Fibroblast of pulmonary artery (primary cell): Measurements from ENCODE around the gene MRS2.
"Not testable (repeated sequence)": the region's sequence is repeated elsewhere in the genome, so short reads cannot be mapped to it uniquely, and the experiment has no call there.

Source experiments
- DNase-seq: peaks from one replicate; pipeline ENCODE4 v3.0.0-alpha.2; 2010; ENCODE audit warnings: low read depth
- H3K4me3 ChIP-seq: replicated peaks from 2 replicates; pipeline ENCODE4 v1.5.1; 2011; ENCODE audit warnings: low read depth, mild to moderate bottlenecking, control low read depth, low read length, moderate library complexity
- CTCF ChIP-seq: IDR thresholded peaks from 2 replicates; pipeline ENCODE4 v1.5.1; 2011; ENCODE audit warnings: mild to moderate bottlenecking, control low read depth, low read length, inconsistent platforms; ENCODE audit errors: missing control alignments

Gene MRS2

DNA sequence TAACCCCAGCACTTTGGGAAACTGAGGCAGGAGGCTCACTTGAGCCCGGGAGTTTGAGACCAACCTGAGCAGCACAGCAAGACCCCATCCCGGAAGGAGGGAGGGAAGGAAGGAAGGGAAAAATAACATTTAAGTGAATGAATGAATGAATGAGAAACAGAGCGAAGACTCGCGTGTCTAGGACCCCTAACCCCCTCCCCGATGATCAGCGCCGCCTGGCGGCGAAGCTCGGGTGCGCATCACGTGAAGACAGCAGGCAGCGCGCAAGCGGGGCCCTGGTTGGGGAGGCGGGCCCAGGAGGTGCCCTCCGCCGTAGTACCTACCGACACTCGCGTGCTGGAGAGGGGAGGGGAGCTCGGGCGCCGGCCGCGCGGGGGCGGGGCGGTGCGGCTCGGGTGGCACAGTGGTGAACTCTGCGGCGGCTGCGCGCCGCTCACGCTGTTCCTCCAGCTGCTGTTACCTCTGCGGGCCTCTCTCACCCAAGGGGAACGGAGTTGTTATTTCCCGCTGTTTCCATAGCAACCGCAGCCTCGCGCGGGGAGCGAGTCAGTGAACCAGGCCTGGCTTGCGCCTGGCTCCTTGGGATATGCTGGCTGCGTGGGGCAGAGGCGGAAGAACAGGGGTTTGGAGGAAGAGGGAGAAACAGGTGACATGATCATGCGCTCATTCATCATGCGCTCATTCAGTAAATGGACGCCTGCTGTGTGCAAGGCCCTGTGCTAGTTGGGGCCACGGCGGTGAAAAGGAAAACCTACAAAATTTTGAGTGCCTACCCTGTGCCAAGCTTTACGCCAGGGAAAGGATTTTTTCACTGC is 42.9 kb upstream of the MRS2 start:
- peak overlapping the region; percentile 52 for H3K4me3 ChIP-seq
- peak; percentile 80 for TF ChIP-seq CTCF
- peak; percentile 79 for DNase-seq

DNA sequence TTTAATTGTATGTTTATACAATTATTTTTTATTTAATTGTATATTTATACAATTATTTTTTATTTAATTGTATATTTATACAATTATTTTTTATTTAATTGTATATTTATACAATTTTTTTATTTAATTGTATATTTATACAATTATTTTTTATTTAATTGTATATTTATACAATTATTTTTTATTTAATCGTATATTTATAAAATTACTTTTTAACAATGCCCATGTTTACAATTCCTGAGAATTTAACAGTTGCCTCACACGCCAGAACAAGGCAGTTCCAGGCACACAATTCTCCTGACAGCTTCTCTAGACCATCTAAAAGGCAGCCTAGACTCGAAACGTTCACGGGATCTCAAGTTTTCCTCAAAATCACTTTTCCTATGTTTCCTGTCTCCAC is 40.4 kb upstream of the MRS2 start:
- DNase-seq, result not testable (repeated sequence)

GRCh38 chr6:24365103-24365633 is 37.6 kb upstream of the MRS2 start:
- DNase-seq, H3K4me3 ChIP-seq: not testable (repeated sequence)

More for the DNA sequence above, 40.4 kb upstream of the MRS2 start:
- not testable (repeated sequence) for H3K4me3 ChIP-seq

- TF ChIP-seq CTCF, result no peak
These were observed 28.1 kb upstream of the MRS2 start for GRCh38 chr6:24374612-24375011.

DNA sequence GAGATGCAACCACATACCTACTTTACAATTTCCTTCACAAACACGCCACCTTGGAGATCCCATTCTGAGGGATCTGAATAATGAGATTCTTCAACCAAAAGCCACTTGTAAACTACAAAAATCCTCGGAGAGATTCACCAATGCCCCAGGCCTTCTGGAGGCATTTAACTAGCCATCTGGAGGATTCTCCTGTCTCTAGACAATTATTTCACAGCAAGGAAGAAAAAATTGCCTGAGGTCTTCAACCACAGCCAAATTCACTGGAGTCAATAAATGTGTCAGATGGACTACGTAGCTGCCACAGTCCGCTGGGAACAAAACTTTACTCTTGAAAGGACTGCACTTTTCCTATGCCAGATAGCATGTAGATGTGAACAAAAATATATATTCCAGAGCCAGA is 25.9 kb upstream of the MRS2 start:
- no peak for DNase-seq
- no peak overlapping the region for H3K4me3 ChIP-seq
- TF ChIP-seq CTCF, result no peak

More at GRCh38 chr6:24374612-24375011, 28.1 kb upstream of the MRS2 start:
- no peak for DNase-seq
- H3K4me3 ChIP-seq, result no peak overlapping the region

GRCh38 chr6:24378473-24379097 is 24.2 kb upstream of the MRS2 start:
- TF ChIP-seq CTCF, result no peak
- no peak for DNase-seq
- no peak overlapping the region for H3K4me3 ChIP-seq

- TF ChIP-seq CTCF, result no peak
- H3K4me3 ChIP-seq, result no peak overlapping the region
- DNase-seq, result no peak
These were observed 21.1 kb upstream of the MRS2 start for GRCh38 chr6:24381476-24382219.
